A549 (cell line): ENCODE measurements around the gene IL1RN.

Source experiments
- BHLHE40 ChIP-seq: IDR thresholded peaks from 2 replicates; pipeline ENCODE4 v1.6.1; 2012; ENCODE audit warnings: low read depth, low read length, inconsistent platforms
- CHD2 ChIP-seq: fragments of 150-350 bp; IDR thresholded peaks from 2 replicates; pipeline ENCODE4 v1.6.1; 2014; ENCODE audit warnings: low read length; ENCODE audit not compliant: partially characterized antibody
- CTCF ChIP-seq: fragments of >200 bp; sonication (Bioruptor Twin); formaldehyde crosslinking; IDR thresholded peaks from 3 replicates; pipeline ENCODE4 v1.5.1; 2016
- MAX ChIP-seq: IDR thresholded peaks from 2 replicates; pipeline ENCODE4 v1.6.1; 2012
- MYC ChIP-seq: IDR thresholded peaks from 2 replicates; pipeline ENCODE4 v1.6.1; 2012; ENCODE audit warnings: mild to moderate bottlenecking, inconsistent platforms, low read length, improper control_type of control experiment, borderline replicate concordance
- POLR2A ChIP-seq: IDR thresholded peaks from 2 replicates; pipeline ENCODE4 v1.6.1; 2012; ENCODE audit warnings: mild to moderate bottlenecking, low read length
- RAD21 ChIP-seq, 2 experiments: fragments of >200 bp in 1 of 2; sonication (Bioruptor Twin) in 1 of 2; formaldehyde crosslinking in 1 of 2; IDR thresholded peaks in 1 of 2; conservative IDR thresholded peaks in 1 of 2; 2 replicates in 1 of 2; 3 replicates in 1 of 2; pipeline ENCODE4 v1.6.1; 2012 to 2018; ENCODE audit warnings: inconsistent platforms in 1 of 2
- REST ChIP-seq: fragments of 200-600 bp; sonication (generic); IDR thresholded peaks from 2 replicates; pipeline ENCODE4 v1.6.1; 2016; ENCODE audit warnings: antibody characterized with exemption, mild to moderate bottlenecking, moderate library complexity

GRCh38 chr2:113182471-113183260 lies 55.3 kb downstream of the IL1RN start:
- TF ChIP-seq CTCF (no peak), POLR2A (no peak), RAD21 (conservative IDR thresholded peaks at IDR 0.05 in 1 of 2, IDR thresholded peaks at IDR 0.05 in 1 of 2) (no peak), MYC (no peak), CHD2 (no peak), REST (no peak), MAX (no peak), BHLHE40 (no peak)
